Frontal cortex (tissue), 4 donors: ENCODE measurements around the gene DTX3L. TPM values are rescaled to one million over a fixed set of nuclear protein-coding genes. Genes with fewer than 3 reads are reported as not detected.

ENCODE experiments used
- DNase-seq, 2 donors: peaks; one replicate each; pipeline ENCODE4 v3.0.0; 2012; ENCODE audit warnings: low spot score in 2 of 2
- FAIRE-seq: peaks from 2 replicates; lab custom pipeline; 2012; peaks lifted over from hg19 to GRCh38; lab: Jason Lieb, UNC
- total RNA-seq: library from RNA; depleted of rRNA; stranded (reverse); fragments of >200 nt; gene quantifications from one replicate; pipeline ENCODE4 v1.2.3, GENCODE V29; 2014
- donor health status: control.
- donor health status: control.
- donor health status: control.

DTX3L gene
- total RNA-seq, 1 donor from 2014 or later = 2.4 TPM

DNA sequence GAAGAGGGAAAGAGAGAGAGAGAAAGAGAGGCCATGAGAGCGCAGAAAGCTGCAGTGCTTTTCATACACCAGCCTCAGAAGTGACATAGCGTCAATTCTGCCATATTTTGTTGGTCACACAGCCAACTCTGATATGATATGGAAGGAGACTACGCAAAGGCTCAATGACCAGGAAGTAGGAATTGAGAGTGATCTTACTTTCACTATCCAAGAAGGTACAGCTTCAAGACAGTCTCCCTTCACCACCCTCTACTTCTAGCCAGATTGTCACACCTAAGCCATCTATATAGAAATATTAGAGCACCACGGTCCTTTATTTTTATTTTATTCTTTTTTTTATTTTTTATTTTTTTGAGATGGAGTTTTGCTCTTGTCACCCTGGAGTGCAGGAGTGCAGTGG, 34.4 kb downstream of the DTX3L start:
- no peak for FAIRE-seq
- DNase-seq = no peak

DNA sequence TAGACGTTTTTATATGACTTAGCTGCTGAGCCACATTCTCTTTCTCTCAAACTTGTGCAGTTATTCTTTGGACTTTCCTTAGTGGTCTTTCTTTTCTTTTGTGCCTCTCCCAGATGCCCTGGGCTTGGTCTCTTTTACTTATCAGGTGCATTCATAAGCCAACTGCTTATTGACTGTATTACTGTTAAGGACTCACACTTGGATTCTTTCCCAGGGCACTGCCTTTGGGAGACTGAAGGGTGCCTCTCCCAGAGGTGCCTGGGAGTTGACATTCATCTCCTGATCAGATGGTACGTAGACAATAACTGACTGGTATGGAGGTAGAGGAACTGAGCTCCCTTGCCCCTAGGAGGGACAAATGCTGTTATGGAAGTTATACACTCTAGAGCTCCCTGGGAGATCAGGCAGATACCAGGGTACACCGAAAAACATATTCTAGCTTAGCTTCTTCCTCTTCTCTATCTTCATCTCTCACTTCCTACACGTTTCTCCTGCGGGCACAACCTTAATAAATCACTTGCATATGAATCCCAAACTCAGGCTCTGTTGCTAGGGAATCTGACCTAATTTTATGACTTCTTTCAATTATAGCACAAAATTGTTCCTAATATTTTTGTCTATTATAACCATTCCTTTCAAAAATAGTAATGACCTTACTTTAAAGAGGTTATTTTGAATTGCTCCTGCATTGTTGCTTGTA, 38.0 kb downstream of the DTX3L start:
- DNase-seq (no peak), FAIRE-seq (no peak)

DNA sequence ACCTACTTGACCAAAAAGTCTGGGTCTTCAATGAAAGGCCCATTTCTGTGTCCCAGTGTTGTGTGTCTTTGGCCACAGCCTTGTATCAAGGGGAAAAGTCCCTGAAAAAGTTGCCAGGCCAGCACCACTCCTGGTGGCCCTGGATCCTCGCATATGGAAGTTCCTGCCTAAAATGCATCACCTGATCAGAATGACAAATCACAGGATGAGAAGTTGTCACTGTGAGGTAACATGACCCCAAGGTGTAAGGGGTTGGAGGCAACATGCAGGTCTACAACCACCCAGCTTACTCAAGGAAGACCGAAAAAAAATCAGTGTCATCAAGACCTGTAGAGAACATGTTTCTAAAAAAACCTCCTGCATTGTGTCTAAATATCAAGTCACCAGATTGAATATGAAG, 38.9 kb downstream of the DTX3L start:
- FAIRE-seq = no peak
- no peak for DNase-seq

DNA sequence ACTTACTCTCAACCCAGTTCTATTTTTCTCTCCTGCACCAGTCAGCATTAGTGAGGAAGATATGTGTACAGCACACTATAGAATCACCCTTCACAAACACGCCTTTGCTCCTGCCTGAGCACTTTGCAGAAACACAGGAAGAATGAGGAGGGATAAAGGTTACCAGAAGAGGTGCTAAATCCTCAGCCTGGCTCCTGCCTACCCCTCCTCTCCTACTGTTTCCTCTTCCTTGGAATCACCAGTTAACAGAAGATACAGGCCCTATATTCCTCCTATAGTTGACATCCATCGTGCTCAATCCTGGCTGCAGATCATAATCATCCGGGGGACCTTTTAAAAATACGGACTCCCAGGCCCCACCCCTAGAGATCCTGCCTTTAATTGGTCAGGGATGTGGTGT, 42.2 kb downstream of the DTX3L start:
- FAIRE-seq = no peak
- no peak for DNase-seq

DNA sequence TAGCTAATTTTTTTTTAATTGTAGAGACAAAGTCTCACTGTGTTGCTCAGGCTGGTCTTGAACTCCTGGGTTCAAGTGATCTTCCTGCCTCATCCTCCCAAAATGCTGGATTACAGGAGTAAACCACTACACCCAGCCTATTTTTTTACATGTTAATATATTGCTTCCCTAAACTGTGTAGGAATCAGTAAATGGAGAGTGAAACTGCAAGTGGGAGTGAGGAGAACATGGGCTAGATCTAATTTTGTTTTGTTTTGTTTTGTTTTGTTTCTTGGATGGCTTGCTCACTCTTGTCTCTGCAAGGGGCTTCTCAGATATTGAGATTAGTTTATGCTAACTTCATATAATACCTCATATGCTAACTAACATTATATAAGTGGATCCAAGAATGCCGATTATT, 44.8 kb downstream of the DTX3L start:
- FAIRE-seq = no peak

DNA sequence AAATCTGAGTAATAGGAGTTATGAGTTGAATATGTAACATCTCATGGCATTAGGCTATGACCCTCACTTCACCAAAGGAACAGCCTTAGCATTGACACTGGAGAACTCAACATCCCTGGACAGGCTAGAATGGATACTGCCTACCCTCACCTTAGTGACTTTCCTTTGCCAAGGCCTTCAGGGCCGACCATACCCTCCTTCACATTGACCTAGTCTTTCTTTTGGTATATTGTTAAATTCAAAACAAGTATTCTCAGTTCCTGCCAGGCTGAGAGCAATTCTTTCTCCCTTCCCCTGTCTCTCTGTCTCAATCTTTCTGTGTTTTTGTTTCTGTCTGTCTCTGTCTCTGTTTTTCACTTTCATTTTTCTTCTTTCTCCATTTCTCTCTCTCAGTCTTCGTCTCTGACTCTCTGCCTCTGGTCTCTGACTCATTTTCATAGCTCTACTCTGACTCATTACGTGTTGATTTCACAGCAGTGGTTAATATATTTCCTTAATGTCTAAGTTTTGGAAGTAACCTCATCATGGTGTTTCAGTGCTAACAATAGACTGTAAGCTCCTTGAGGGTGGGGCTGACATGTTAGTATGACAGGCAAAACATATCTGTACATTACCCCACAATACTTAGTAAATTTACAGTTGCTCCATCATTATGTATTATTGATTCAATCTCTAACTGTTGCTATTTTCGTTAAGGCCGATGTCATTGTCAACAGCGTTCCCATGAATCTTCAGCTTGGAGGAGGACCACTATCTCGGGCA, 45.8 kb downstream of the DTX3L start:
- FAIRE-seq (no peak), DNase-seq (no peak)

More for the DNA sequence above, 44.8 kb downstream of the DTX3L start:
- DNase-seq = no peak

DNA sequence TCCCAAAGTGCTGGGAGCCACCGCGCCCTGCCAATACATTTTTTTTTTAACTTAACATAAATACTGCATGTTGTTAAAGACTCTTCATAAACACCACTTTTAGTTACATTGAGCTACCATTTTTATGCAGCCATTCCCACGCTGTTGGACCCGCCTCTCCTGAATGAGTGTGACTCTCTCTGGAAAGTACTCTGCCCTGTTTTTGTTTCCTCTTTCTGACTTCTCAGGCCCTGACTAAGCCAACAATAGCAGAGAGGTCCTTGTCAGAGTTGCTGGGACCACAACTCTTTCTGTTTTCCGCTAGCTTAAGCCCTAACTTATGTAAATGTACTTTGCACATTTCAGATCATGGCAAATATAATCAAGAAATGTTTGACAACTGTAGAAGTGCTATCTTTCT, 48.6 kb downstream of the DTX3L start:
- no peak for DNase-seq
- no peak for FAIRE-seq

DNA sequence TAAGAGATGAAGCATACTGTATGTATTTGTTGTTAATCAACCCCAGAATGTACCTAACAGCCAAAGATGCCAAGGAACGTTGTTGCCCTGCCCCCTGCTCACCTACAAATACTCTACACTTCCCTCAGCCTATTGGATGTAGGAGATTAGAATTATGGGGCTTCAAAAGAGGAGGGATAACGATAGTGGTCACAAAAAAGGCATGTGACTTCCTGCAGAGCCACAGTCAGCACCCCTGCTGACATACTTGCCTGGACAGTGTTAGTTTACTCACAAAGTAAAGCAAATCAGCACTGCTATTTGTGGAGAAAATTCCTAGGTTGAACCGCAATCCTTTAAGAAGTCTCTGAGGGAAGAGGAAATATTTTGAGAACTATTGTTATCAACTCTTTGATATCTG, 51.2 kb downstream of the DTX3L start:
- DNase-seq = no peak
- FAIRE-seq = no peak

DNA sequence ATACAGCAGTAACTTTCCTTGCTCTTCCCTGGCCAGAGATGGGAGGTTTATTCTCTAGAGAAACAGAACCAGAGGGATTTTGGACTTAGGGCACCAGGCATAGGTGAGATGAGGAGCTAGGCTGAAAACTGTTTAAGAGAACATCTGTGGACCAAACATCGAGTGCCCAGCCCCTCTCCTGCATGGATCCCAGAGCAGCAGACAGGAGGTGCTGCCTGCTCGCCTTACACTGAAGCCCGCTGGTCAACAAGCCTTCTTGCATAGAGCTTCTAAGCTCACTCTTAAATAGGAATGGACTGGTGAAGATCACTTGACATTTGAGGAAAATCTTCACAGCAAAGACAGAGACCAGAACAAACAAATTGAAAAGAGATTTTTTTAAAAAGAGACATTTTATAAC, 54.5 kb downstream of the DTX3L start:
- DNase-seq = no peak
- no peak for FAIRE-seq

DNA sequence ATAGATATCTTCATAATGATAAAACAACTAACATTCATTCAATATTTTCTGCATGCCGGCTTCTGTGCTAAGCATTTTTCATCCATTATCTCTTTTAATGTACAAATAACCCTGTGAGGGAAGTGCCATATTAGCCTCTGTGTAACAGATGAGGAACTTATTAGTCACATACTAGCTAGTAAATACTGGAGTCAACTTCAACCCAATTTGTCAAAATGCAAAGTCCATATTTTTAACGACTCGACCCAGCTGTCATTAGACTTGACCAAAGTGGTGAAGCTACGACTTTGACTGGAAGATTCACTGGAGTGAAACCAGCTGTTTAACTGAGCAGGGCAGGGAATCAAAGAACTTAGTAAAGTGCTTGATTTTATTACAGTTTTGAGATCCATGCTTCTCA, 54.9 kb downstream of the DTX3L start:
- DNase-seq (no peak), FAIRE-seq (no peak)

DNA sequence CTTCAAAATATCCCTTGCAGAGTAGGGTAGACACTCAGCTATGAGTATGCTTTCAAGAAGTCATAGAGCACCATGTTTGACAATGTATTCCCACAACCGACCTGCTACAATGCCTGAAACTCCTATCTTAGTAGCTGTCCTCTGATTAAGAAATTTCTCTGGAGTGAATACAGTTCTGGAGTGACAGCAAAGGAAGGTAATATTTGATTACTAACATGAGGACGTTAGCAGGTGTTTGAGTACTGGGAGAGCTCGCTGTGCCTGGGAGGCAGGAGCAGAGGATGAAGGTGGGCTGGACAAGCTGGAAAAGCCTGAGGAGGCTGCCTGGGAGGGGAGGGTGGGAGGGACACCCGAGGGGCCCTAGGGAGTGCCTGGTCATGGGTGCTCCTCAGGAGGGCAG, 56.3 kb downstream of the DTX3L start:
- no peak for DNase-seq
- FAIRE-seq = no peak

DNA sequence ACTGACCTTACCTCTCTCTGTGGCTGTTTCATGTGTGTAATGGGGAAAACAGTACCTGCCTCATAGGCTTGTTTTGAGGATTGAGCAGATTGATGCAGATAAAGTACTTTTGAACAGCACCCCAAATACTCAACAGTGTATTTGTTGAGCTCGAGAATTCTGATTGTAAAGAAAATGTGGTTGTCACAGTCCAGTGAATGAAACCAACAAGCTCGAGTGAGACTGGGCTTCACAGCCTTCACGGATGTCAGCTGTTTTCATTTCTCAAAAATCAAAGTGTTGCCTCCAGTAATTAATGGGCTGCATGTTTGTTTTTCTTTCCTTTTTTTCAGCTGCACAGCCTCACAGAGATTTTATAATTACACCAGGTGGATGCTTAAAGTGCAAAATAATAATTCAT, 57.0 kb downstream of the DTX3L start:
- FAIRE-seq (no peak), DNase-seq (no peak)

DNA sequence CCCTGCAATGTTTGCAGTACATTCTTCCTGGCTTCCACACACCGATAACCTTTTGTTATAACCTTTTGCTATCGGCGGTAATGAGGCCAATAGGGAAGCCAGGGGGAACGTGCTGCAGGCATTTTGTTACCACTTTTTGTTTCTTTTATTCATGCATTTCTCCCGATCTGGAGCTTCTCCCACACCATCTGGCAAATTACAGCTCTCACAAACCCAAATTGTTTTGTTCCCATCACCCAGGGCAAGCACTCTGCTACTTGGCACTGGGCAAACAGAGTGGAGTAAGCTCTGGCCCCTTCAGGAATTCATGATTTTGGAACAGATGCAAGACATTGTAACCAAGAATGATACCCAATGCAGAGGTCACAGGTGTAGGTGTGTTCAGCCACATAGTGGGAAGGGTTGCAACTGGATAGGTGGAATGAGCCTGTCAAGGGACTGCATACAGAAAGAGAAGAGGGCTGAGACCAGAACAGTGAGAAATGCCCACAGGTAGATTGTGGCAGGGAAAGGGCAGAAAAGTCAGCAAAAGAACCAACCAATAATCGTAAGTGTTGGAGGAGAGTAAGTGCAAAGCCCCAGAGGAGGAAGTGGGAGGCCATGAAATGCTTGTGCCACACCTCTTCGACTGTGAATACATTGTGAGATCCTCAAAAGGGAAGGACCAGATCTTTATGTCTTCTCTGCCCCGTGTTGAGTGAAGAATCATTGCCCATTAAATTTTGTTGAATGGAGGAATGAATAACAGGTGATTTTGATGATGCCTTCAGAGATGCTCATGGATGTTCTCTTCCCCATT, 59.1 kb downstream of the DTX3L start:
- FAIRE-seq = no peak
- no peak for DNase-seq

Other genes starting within 250 kb of the DTX3L start
- not detected for gene CSTA, start 239.1 kb upstream of the DTX3L start, total RNA-seq
- gene MIX23, start 181.1 kb upstream of the DTX3L start, total RNA-seq = 24.5 TPM
- gene FAM162A, start 180.2 kb upstream of the DTX3L start, total RNA-seq = 9.0 TPM
- gene WDR5B, start 148.3 kb upstream of the DTX3L start, total RNA-seq = 9.4 TPM
- gene KPNA1, start 49.4 kb upstream of the DTX3L start, total RNA-seq = 46.5 TPM
- 4.1 TPM for gene PARP9, start within 50 bp of the DTX3L start, total RNA-seq
- gene PARP15, start 13.3 kb downstream of the DTX3L start, total RNA-seq = not detected
- 7.3 TPM for gene PARP14, start 116.5 kb downstream of the DTX3L start, total RNA-seq
- 9.4 TPM for gene HSPBAP1, start 229.5 kb downstream of the DTX3L start, total RNA-seq
- 20.0 TPM for gene SLC49A4, start 230.7 kb downstream of the DTX3L start, total RNA-seq